ENCODE data around the gene NLRP1. TPM values are rescaled to one million over a fixed set of nuclear protein-coding genes. Genes with fewer than 3 reads are reported as not detected.

NLRP1 gene
- total RNA-seq, 1 donor from 2014 or later: 23.8 TPM

GRCh38 chr17:5485270-5486205 lies 98.8 kb downstream of the NLRP1 start, which contains the start of gene DERL2:
Gene DERL2 (minus strand): TSS chr17:5486178. CDS start chr17:5486161, 17 bp downstream.
- DNase-seq (ENCODE audit: low spot score): no peak

GRCh38 chr17:5481451-5481850 lies 102.9 kb downstream of the NLRP1 start:
- DNase-seq (ENCODE audit: low spot score): no peak

GRCh38 chr17:5480962-5481361 lies 103.3 kb downstream of the NLRP1 start:
- no peak for DNase-seq (ENCODE audit: low spot score)

GRCh38 chr17:5478992-5479391 lies 105.3 kb downstream of the NLRP1 start:
- DNase-seq (ENCODE audit: low spot score): no peak

DNA sequence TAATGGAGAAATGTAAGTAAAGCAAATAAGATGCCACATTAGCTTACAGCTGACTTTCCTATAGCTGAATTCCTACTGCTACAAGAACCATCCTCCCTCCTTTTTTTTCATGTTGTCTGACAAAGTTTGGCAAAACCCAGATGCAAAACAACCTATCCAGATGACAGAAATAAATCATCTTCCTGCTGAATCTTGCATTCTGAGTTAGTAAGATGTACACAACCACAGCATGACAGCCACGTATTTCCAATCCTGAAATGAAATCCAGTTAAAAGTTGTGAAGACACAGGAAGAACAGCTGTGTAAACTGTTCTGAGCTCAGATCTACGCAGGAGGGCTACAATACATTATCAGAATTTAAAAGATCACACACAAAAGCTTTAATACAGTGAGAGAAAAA lies 110.4 kb downstream of the NLRP1 start:
- DNase-seq (ENCODE audit: low spot score): no peak

DNA sequence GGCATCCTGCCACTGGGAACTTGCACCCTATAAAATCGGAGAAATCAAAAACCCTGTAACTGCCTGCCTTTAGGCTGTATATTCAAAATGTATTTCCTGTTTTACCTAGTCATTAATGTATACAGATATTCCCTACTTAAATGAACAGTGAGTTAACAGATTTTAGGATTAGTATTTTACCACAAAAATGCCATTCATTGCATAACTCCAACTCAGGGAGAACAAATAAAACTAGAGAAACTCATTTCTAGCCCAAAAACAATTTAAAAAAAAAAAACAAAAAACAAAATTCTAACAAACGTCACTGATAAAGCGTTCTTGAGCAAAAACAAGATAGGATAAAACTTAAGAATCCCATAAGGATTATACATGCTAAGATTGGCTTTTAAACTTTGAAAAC lies 111.8 kb downstream of the NLRP1 start:
- no peak for DNase-seq (ENCODE audit: low spot score)

GRCh38 chr17:5468075-5468473 lies 116.2 kb downstream of the NLRP1 start:
- no peak for DNase-seq (ENCODE audit: low spot score)

DNA sequence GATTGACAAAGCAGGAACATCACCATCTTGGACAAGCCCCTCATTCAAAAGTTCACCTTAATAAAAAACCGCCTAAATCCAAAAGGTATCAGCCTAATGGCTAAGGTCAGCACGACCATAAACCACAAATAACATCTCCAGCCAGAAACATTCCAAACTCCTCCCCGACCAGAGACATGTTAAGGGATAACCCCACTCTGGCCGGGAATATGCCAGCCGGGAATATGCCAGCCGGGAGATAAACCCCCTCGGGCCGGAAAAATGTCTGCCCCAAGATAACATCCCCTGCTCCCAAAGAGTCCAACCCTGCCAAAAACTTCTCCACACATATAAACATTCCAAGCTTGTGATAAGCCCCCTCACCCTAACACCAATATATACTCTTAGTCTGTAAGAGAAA lies 116.9 kb downstream of the NLRP1 start:
- no peak for DNase-seq (ENCODE audit: low spot score)

GRCh38 chr17:5466295-5466694 lies 118.0 kb downstream of the NLRP1 start:
- no peak for DNase-seq (ENCODE audit: low spot score)

DNA sequence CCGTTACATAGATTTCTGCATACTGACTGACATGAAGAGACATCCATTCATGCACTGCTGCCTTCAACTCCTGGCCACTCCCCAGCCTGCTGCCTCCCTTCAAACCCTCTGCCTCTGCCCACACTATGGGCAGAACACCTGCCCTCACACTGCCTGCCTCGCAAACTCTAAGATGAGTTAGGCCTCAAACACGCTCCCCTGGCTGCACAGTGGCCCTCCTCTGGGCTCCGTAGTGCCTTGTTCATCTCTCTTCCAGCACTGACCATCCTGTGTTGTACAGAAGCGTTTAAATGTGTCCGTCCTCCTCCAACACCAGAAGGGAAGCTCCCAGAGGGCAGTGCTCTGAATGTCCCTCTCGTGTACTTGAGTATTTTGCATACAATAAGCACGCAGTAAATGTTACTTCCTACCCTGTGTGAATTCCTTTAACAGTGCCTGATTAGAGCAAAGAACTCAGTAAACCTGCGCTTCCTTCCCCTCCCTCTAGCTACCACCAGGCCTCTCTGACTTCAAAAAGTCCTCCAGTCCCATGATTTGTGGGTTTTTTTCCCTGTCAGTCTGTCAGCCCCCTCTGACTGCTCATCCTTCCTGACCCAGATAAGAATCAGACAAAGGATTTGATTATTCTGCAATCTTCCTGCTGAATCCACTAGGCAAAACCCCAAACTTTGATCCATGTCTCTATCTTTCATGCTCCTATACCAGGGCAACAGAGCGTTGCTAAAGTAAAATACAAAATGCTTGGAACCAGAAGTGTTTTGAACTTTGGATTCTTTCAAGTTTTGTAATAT lies 119.4 kb downstream of the NLRP1 start:
- no peak for DNase-seq (ENCODE audit: low spot score)

Other genes with a start within 250 kb of the NLRP1 start
- 59.5 TPM for gene NUP88, start 164.8 kb downstream of the NLRP1 start, total RNA-seq
- gene RPAIN, start 164.3 kb downstream of the NLRP1 start, total RNA-seq: 32.1 TPM
- gene C1QBP, start 145.4 kb downstream of the NLRP1 start, total RNA-seq: 110 TPM
- 14.5 TPM for gene DHX33, start 115.5 kb downstream of the NLRP1 start, total RNA-seq
- 73.4 TPM for gene DERL2, start 98.3 kb downstream of the NLRP1 start, total RNA-seq
- 12.9 TPM for gene MIS12, start 97.9 kb downstream of the NLRP1 start, total RNA-seq

Measured in mesenteric fat pad (tissue), 1 donor.